SH-SY5Y (cell line): ENCODE results near the gene CHIA.

Experiments used
- GATA2 ChIP-seq: IDR thresholded peaks from 2 replicates; pipeline ENCODE4 v1.6.1; 2011; ENCODE audit warnings: mild to moderate bottlenecking, low read depth, low read length
- GATA3 ChIP-seq: IDR thresholded peaks from 2 replicates; pipeline ENCODE4 v1.6.1; 2011; ENCODE audit warnings: low read depth, mild to moderate bottlenecking, low read length, moderate library complexity

- no peak for TF ChIP-seq GATA2
- no peak for TF ChIP-seq GATA3
Observed at GRCh38 chr1:111270771-111271463, 19.7 kb upstream of the CHIA start.
